Tibial nerve (tissue), 4 donors: ENCODE measurements around the gene CAMK1. TPM values are rescaled to one million over a fixed set of nuclear protein-coding genes. Genes with fewer than 3 reads are reported as not detected.

Source experiments
- DNase-seq, 2 donors: peaks; one replicate each; pipeline ENCODE4 v3.0.0-alpha.2; 2019; ENCODE audit warnings: low spot score in 2 of 2
- H3K27ac ChIP-seq, 4 donors: fragments of 200-600 bp; sonication (generic) in 3 of 4; one replicate each; pipeline ENCODE4 v1.5.1; 2017 to 2019; ENCODE audit warnings: mild to moderate bottlenecking in 1 of 4
- H3K27me3 ChIP-seq, 2 donors: fragments of 200-600 bp; sonication (generic) in 1 of 2; one replicate each; pipeline versions ENCODE4 v1.5.1 to v1.6.0; 2017 to 2019
- H3K36me3 ChIP-seq, 3 donors: fragments of 200-600 bp; sonication (generic); one replicate each; pipeline ENCODE4 v1.5.1; 2018 to 2019
- H3K4me1 ChIP-seq, 4 donors: fragments of 200-600 bp; sonication (generic) in 3 of 4; one replicate each; pipeline ENCODE4 v1.5.1; 2017 to 2019
- H3K4me3 ChIP-seq, 4 donors: fragments of 200-600 bp; sonication (generic) in 3 of 4; one replicate each; pipeline ENCODE4 v1.5.1; 2017 to 2019; ENCODE audit warnings: mild to moderate bottlenecking in 1 of 4, moderate library complexity in 1 of 4
- H3K9me3 ChIP-seq, 4 donors: fragments of 200-600 bp; sonication (generic) in 3 of 4; one replicate each; pipeline ENCODE4 v1.5.1; 2017 to 2019
- EP300 ChIP-seq, 2 donors: sonication (generic); formaldehyde crosslinking; IDR thresholded peaks; one replicate each; pipeline ENCODE4 v1.6.1; 2017; ENCODE audit warnings: antibody characterized with exemption in 2 of 2, mild to moderate bottlenecking in 1 of 2
- POLR2A ChIP-seq, 2 donors: fragments of 450-650 bp; IDR thresholded peaks; one replicate each; pipeline ENCODE4 v1.6.1; 2017; ENCODE audit warnings: antibody characterized with exemption in 2 of 2, mild to moderate bottlenecking in 2 of 2, moderate library complexity in 2 of 2
- WGBS, 2 donors: methylation state at CpG; one replicate each; pipeline ENCODE4 v1.1.5; 2018; 5-methylcytosine and 5-hydroxymethylcytosine counted together
- total RNA-seq, 4 donors: library from RNA; depleted of rRNA; stranded (reverse); fragments of >200 nt; gene quantifications; one replicate each; pipeline ENCODE4 v1.1.0, GENCODE V29; 2016
- TF ChIP-seq, protein P1 (sequence below), 5 experiments: fragments of 200-600 bp in 3 of 5; fragments of 450-650 bp in 2 of 5; sonication (generic) in 3 of 5; IDR thresholded peaks; one replicate each; pipeline ENCODE4 v1.5.1; 2016 to 2019; ENCODE audit warnings: antibody characterized with exemption in 5 of 5, mild to moderate bottlenecking in 3 of 5, moderate library complexity in 2 of 5

The CAMK1 gene
- 10 to 100 TPM; 60.3 to 94.8 (median 72.2) TPM for total RNA-seq

DNA sequence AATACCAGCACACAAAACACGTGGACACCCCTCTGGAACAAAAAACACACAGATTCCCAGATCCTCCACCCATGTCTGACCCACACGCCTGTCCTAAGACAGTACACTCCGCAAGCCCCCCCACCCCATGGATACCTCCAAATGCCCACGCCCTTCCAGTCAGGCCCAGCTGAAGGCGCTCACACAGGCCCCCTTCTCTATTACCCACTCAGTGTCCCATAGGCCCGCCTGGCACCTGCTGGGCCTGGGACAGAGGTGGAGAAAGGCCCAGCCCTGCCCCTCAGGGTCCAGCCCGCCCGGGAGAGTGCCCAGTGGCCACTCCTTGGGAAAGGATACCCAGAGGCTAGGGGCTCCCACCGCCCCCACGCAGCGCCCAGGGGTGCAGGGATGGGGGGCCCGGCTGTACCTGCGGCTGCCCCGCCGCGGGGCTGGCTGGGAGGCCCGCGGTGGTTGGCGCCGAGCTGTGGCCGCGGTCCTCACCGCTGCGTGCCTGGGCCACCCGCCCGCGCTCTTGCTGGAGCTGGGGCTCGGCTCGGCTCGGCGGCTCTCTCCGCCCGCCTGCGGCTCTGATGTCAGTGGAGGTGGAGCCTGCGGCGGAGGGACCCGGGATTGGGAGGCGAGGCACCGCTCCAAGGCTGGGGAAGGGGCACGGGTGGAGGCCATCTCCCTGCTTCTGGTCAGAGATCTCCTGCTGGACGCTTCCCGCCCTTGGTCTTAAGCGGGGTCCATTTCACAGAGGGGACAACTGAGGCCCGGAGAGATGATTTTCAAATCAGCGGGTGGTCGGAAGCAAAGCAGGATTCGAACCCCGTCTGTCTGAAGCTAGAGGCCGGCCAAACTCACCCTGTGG is at the start of gene CAMK1:
CAMK1 (minus strand) TSS at position 522 of the 850 bp plus-strand sequence. CDS start 2,198 bp downstream, outside the sequence.
- Histone ChIP-seq H3K4me1 (peaks cover 0 to 44% (median 27%) of the 10 kb centered on the region in 4 donors), H3K9me3 (no peaks in the 10 kb centered on the region), H3K27me3 (no peaks in the 10 kb centered on the region), H3K4me3 (peak within 1 kb of the TSS; percentile 73 to 93 (median 88)), H3K27ac (peak within 1 kb of the TSS; percentile 82 to 97 (median 92)), H3K36me3 (peaks cover 0 to 16% (median 0%) of the 10 kb centered on the region in 3 donors)
- peak; percentile 70 to 73 for DNase-seq
- TF ChIP-seq, protein P1, sequence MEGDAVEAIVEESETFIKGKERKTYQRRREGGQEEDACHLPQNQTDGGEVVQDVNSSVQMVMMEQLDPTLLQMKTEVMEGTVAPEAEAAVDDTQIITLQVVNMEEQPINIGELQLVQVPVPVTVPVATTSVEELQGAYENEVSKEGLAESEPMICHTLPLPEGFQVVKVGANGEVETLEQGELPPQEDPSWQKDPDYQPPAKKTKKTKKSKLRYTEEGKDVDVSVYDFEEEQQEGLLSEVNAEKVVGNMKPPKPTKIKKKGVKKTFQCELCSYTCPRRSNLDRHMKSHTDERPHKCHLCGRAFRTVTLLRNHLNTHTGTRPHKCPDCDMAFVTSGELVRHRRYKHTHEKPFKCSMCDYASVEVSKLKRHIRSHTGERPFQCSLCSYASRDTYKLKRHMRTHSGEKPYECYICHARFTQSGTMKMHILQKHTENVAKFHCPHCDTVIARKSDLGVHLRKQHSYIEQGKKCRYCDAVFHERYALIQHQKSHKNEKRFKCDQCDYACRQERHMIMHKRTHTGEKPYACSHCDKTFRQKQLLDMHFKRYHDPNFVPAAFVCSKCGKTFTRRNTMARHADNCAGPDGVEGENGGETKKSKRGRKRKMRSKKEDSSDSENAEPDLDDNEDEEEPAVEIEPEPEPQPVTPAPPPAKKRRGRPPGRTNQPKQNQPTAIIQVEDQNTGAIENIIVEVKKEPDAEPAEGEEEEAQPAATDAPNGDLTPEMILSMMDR (IDR thresholded peaks at IDR 0.05), result peak in 1 of 5 experiments; percentile 7
- peak in 1 of 2 donors; percentile 50 for TF ChIP-seq EP300 (IDR thresholded peaks at IDR 0.05)
- TF ChIP-seq POLR2A (IDR thresholded peaks at IDR 0.05), result peak; percentile 20 to 71
- 1 to 8% methylated on average over 12 to 44 of the region's 49 CpGs for WGBS, 2 donors

DNA sequence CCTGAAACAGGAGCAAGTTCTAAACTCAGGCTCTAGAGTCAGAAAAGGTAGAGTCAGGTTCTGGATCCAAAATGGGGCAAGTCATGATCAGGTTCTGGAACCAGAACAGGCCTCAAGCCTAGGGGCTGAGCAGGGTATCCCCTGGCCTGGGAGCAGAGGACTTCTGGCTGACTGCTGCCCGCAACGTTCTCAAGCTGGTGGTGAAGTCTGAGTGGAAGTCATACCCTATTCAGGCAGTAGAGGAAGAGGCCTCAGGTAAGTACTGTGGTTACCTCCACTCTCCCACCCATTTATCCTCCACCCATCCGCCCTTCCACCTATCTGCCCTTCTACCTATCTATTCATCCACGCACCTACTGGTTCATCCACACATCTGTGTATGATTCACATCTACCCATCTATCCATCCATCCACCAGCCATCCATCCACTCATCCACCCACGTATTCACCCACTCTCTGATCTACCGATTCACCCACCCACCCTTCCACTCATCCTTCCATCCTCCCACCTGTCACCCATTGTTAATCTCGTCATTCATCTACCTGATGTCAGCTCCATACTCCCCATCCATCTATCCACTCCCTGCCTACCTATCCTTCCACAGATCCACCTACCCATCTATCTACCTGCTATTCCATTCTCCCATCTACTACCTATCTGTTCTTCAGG is 49.1 kb upstream of the CAMK1 start:
- no peak for TF ChIP-seq POLR2A (IDR thresholded peaks at IDR 0.05)
- TF ChIP-seq, protein P1 (IDR thresholded peaks at IDR 0.05), result no peak
- no peak for TF ChIP-seq EP300 (IDR thresholded peaks at IDR 0.05)
- Histone ChIP-seq H3K4me3 (no peak overlapping the region), H3K4me1 (no peaks in the 10 kb centered on the region), H3K36me3 (peaks cover 0 to 59% (median 0%) of the 10 kb centered on the region in 3 donors), H3K27ac (no peak overlapping the region), H3K27me3 (no peaks in the 10 kb centered on the region), H3K9me3 (no peaks in the 10 kb centered on the region)
- 93 to 96% methylated on average over 6 of the region's 7 CpGs for WGBS, 2 donors
- no peak for DNase-seq

DNA sequence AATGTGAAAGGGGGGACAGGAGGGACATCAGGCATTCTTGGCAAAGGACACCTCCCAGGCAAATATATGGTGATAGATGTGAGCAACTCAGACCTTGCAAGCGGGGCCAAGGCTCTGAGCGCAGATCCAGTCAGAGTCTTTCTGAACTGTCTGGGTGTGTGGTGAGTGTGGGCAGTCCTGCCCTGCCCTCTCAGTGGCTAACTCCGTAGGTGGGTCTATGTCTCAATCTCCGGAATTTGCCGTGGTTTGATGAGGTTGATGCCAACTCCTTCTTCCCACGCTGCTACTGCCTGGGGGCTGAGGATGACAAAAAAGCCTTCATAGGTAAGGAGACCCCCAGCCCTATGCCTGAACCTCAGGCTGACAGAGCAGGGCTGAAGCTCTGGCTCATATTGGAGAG is 47.7 kb upstream of the CAMK1 start:
- WGBS, 2 donors, result 77 to 83% methylated on average over 6 of the region's 6 CpGs
- no peak for DNase-seq

DNA sequence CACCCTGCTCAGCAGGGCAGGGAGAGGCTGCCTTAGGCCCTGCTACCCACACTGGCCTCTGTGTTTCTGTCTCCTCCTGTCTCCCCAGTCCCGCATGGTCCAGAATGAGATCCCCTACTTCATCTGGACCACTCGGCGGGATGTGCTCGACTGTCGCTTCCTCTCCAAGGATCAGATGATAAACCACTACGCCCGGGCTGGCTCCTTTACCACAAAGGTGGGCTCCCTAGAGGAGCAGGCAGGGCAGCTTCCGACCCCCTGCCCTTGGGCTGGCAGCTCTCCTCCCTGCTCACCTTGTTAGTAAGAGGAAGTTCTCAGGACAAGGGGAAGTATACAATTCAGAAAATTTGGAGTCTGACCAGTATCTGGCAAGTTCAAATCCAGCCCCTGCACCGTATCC is 46.2 kb upstream of the CAMK1 start:
- Histone ChIP-seq H3K9me3 (no peaks in the 10 kb centered on the region), H3K4me1 (peaks cover 0 to 8% (median 4%) of the 10 kb centered on the region in 4 donors), H3K36me3 (peaks cover 0 to 64% (median 5%) of the 10 kb centered on the region in 3 donors), H3K27ac (no peak overlapping the region), H3K27me3 (no peaks in the 10 kb centered on the region), H3K4me3 (no peak overlapping the region)
- 90 to 92% methylated on average over 9 of the region's 9 CpGs for WGBS, 2 donors
- no peak for DNase-seq
- TF ChIP-seq, protein P1 (IDR thresholded peaks at IDR 0.05), result no peak
- no peak for TF ChIP-seq EP300 (IDR thresholded peaks at IDR 0.05)
- TF ChIP-seq POLR2A (IDR thresholded peaks at IDR 0.05), result no peak

More for the DNA sequence above, 47.7 kb upstream of the CAMK1 start:
- TF ChIP-seq, protein P1 (IDR thresholded peaks at IDR 0.05), result no peak
- Histone ChIP-seq H3K4me1 (no peaks in the 10 kb centered on the region), H3K9me3 (no peaks in the 10 kb centered on the region), H3K27ac (no peak overlapping the region), H3K36me3 (peaks cover 0 to 70% (median 5%) of the 10 kb centered on the region in 3 donors), H3K4me3 (no peak overlapping the region), H3K27me3 (no peaks in the 10 kb centered on the region)
